GM18870 (cell line): ENCODE results near the gene NFIA.

Experiments
- ATAC-seq: cut with Tn5 transposase; IDR thresholded peaks from one replicate; pipeline ENCODE4 v1.9.1; 2021; ENCODE audit warnings: moderate library complexity; ENCODE audit not compliant: unreplicated experiment

NFIA gene

DNA sequence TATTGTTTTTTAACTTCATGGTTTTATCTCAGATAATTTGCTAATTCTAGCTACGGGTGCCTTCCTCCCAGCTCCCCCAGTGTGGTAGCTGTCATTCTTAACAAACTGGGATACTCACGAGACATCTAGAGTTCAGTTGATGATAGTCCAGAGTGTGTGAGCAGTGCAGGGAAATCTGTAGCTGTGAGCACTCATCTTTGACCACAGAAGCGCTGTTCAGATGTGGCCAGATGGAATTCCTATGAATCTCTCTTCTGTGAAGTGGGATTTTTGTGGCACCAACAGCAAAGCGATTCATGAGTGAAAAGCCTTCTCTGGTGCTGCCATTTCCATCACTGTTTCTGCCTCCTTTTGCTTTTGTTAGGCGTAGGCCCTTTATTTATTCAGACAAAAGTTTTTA lies 125.1 kb downstream of the NFIA start:
- no peak for ATAC-seq

- no peak for ATAC-seq
These were observed 125.8 kb downstream of the NFIA start for GRCh38 chr1:61208172-61208571.

GRCh38 chr1:61208831-61209230 lies 126.5 kb downstream of the NFIA start:
- ATAC-seq: no peak

GRCh38 chr1:61210435-61211154 lies 128.2 kb downstream of the NFIA start:
- no peak for ATAC-seq

DNA sequence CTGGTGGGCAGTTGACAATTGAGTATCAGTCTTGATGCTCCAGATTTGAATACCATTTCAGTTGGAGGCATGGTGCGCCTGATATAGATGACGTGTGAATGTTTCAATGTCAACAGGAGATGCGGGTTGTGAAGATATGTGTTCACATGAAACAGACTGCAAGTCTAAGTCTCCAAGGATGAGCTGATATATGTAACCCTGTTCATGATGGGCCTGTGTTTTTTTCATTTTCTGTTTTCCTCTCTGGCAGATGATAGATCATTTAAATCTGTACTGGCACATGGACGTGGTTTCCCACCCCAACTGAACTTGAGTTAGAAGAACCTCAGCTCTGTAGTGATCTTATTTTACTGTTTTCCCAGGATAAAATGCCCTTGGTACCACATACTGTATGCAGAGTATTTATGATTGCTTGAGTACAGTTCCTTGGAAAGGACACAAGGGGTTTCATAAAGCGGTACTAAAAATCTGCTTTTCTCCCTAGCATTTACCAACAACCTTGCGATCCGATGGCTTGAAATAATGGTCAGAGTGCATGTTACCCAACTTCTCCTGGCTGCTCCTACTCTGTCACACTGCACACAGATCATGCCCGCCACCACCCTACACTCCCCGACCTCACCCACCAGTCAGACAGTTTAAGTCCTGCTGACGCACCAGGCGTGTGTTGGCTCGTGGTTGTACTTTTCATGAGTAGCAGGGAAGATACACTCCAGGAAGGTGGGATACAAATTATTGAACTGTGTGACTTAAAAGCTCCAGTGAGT lies 131.1 kb downstream of the NFIA start:
- no peak for ATAC-seq

DNA sequence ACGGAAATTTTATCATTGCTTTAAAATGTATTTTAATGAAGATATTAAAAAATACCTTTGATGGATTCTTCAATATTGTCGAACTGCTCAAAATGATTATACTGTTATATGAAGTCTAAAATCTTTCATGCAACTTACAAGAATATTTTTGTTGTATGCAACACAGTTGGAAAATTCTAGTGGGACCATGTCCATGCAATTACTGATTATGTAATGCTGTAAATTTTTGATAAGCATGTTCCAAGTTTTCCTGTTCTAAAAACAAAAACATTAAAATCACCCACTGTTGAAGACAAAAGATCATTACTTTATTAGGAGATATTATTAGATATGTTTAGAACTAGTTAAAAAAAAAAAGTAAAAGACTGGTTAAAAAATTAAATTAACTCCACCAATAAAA lies 132.8 kb downstream of the NFIA start:
- no peak for ATAC-seq

DNA sequence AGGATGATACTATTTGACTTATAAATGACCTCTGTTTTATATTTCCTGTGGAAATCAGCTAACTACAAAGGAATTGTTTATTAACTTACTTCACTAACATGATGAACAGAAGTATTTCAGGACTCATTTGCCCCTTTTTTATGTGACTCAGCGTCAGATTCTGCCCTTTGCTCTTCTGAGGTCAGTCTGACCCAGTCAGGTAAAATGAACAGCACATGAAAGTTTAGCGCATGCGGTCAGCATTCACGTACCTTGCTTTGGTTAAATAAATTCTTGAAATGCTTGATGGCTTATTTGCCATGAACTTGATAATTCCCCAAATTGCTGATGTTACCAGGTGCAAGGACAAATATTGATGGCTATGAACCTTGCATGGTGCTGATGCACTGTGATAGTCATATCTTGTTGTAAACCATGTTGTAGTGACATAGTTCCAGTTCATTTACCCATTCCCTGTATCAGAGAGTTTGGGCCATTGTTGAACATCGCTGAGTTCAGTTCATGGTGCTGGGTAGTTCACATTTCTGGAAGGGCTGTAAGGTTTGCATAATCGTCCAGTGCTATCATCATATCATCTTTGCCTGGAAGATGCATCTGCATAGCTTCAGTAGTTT lies 133.4 kb downstream of the NFIA start:
- ATAC-seq: no peak

- ATAC-seq: no peak
These were observed 138.2 kb downstream of the NFIA start for GRCh38 chr1:61220536-61220935.

GRCh38 chr1:61221642-61222041 lies 139.3 kb downstream of the NFIA start:
- ATAC-seq: no peak

GRCh38 chr1:61222240-61222639 lies 139.9 kb downstream of the NFIA start:
- ATAC-seq: no peak

DNA sequence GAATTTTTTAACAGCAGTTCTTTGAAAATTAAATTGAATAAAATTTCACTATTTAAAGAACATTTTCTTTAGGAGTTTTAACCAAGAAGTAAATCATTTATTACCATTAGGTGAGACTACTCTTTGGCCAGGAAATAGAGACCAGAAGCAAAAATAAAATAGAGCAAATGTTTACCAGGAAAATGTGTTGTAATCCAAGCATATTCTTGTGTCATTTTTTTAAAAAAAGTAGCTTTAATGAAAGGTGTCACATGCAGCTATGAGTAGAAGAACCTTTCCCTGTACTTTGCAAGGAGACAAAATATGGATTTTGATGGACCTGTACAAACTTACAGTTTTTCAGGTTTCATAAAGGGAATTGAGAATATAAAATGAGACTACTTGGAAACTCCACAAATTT lies 140.8 kb downstream of the NFIA start:
- no peak for ATAC-seq

GRCh38 chr1:61224609-61225008 lies 142.2 kb downstream of the NFIA start:
- ATAC-seq: no peak

DNA sequence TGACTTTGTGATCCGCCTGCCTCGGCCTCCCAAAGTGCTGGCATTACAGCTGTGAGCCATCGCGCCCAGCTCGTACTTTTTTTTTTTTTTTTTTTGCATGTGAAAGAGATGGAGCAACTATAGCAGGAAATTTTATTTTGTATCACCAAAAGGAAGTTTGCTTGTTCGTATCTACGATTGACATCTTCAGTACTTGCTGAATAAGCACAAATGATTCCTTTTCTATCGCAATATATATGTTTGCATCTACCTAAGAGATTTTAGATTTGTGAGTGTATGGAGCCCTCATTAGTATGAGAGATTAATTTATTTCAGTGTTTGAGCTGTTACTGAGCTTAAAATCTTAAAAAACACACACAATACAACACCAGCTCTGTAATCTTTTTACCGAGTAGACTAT lies 143.1 kb downstream of the NFIA start:
- ATAC-seq: no peak

- no peak for ATAC-seq
These were observed 144.6 kb downstream of the NFIA start for GRCh38 chr1:61226791-61227567.

- no peak for ATAC-seq
These were observed 145.6 kb downstream of the NFIA start for GRCh38 chr1:61227857-61228550.

DNA sequence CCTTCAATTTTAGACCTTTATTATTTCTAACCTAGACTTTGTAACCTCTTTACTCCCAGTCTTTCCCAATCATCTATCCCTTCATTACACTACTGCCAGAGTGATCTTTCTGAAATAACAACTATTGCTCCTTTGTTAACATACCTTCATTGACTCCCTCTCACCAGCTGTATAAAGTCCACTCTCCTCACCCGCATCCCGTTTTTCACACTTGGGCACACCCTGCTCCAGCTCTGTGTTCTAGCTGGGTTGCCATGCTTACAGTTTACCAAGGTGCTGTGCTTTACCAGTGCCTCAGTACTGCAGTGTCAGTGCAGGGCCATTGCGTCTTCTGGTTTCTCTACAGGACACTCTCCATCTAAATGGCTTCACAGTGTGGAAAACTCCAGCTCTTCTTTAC lies 148.2 kb downstream of the NFIA start:
- no peak for ATAC-seq

DNA sequence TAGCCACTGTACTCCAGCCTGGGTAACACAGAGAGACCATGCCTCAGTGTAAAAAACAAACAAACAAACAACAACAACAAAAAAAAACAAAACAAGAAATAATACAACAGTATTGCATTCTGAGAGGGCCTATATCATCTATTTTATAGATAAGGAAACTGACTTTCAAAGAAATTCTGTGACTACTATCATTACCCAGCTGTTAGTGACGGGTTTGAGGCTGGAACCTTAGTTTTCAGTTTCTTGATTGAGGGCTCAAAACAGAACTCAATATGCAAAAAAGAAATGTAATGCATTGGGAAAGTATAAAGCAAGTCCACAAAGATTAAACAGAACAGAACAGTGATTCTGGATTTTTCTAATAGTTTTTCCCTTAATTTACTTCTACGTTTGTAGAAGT lies 149.4 kb downstream of the NFIA start:
- ATAC-seq: no peak

- ATAC-seq: no peak
These were observed 150.8 kb downstream of the NFIA start for GRCh38 chr1:61233121-61233660.

DNA sequence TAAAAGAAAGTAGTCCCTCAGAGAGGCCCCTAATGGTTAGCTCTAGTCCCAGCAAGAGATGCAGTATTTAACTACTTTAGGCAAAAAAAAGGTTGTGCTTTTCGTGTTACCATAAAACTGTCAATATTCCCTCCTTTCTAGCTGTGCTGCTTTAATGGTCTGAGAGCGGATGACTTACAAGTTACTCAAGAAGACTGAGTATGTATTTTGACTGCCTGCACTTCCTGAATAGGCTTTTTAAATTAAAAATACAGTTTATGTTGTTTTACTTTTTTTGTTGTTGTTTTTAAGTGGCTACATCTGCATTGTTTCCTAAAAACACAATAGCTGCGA lies 152.2 kb downstream of the NFIA start:
- ATAC-seq: no peak

DNA sequence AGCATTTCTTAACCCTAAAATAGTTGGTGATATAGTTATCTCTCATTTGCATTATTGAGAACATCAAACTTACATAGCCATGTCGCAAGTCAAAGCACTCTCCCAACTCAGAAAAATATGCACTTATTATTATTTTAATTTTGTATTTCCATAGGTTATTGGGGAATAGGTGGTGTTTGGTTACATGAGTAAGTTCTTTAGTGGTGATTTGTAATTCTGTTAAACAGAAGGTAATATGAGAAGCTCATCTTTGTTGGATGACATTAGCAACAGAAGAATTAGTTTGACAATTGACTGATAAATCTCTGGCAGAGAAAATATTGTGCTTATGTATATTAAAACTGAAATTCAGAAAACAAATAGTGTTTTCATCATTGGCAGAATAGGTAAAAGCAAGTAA lies 154.8 kb downstream of the NFIA start:
- no peak for ATAC-seq
